ENCODE results near the gene TPK1.

TPK1 gene

GRCh38 chr7:144632724-144633123 is 203.1 kb downstream of the TPK1 start:
- Histone ChIP-seq H2AK5ac (ENCODE audit: low read length, severe bottlenecking) (no peak overlapping the region), H2BK12ac (ENCODE audit: low read length in 2 of 2) (no peak overlapping the region), H3K9ac (ENCODE audit: low read length) (no peak overlapping the region), H3K9me3 (ENCODE audit: control insufficient read depth, low read length) (peaks cover 6% of the 10 kb centered on the region), H2BK15ac (ENCODE audit: low read depth, poor library complexity, severe bottlenecking) (no peak overlapping the region), H3K79me1 (replicated peaks; ENCODE audit: low read length, poor library complexity, severe bottlenecking) (no peaks in the 10 kb centered on the region), H3K27ac (ENCODE audit: low read length, poor library complexity, severe bottlenecking) (no peak overlapping the region), H2AFZ (ENCODE audit: low read depth, low read length) (no peak overlapping the region), H3K27me3 (ENCODE audit: control insufficient read depth in 1 of 2, insufficient read depth in 1 of 2, low read length in 2 of 2) (no peaks in the 10 kb centered on the region), H3K14ac (ENCODE audit: low read length in 2 of 2) (no peak overlapping the region), H3K23ac (ENCODE audit: low read length in 2 of 2) (no peak overlapping the region), H4K8ac (ENCODE audit: low read length) (no peak overlapping the region), H4K91ac (ENCODE audit: low read length) (no peak overlapping the region), H2BK5ac (ENCODE audit: low read depth, low read length, poor library complexity, severe bottlenecking) (no peak overlapping the region), H3K4ac (ENCODE audit: low read depth in 1 of 2, low read length in 2 of 2) (no peak overlapping the region), H3K18ac (ENCODE audit: low read depth in 1 of 2, low read length in 2 of 2) (no peak overlapping the region), H3K4me1 (ENCODE audit: control insufficient read depth, insufficient read depth, low read depth, low read length) (no peaks in the 10 kb centered on the region), H3K36me3 (ENCODE audit: control insufficient read depth in 1 of 2, insufficient read depth in 2 of 2, low read depth in 1 of 2, low read length in 2 of 2) (no peaks in the 10 kb centered on the region), H2BK120ac (ENCODE audit: low read depth, low read length) (no peak overlapping the region), H3K4me2 (ENCODE audit: low read length, poor library complexity, severe bottlenecking) (no peak overlapping the region), H3K4me3 (ENCODE audit: insufficient read depth in 1 of 2, low read depth in 1 of 2, low read length in 2 of 2) (no peak overlapping the region)
- no peak for DNase-seq
- no CpG with 5 or more reads among the region's 2 CpGs for WGBS

GRCh38 chr7:144629598-144629997 is 206.3 kb downstream of the TPK1 start:
- H3K23ac ChIP-seq (ENCODE audit: low read length in 2 of 2) = no peak overlapping the region
- no peak overlapping the region for H3K27ac ChIP-seq (ENCODE audit: low read length, poor library complexity, severe bottlenecking)
- H3K4me2 ChIP-seq (ENCODE audit: low read length, poor library complexity, severe bottlenecking) = no peak overlapping the region
- no peak overlapping the region for H3K14ac ChIP-seq (ENCODE audit: low read length in 2 of 2)
- no peak overlapping the region for H2BK120ac ChIP-seq (ENCODE audit: low read depth, low read length)
- no peaks in the 10 kb centered on the region for H3K36me3 ChIP-seq (ENCODE audit: control insufficient read depth in 1 of 2, insufficient read depth in 2 of 2, low read depth in 1 of 2, low read length in 2 of 2)
- H2BK15ac ChIP-seq (ENCODE audit: low read depth, poor library complexity, severe bottlenecking) = no peak overlapping the region
- no peak overlapping the region for H3K4me3 ChIP-seq (ENCODE audit: insufficient read depth in 1 of 2, low read depth in 1 of 2, low read length in 2 of 2)
- no peak overlapping the region for H3K18ac ChIP-seq (ENCODE audit: low read depth in 1 of 2, low read length in 2 of 2)
- no peaks in the 10 kb centered on the region for H3K27me3 ChIP-seq (ENCODE audit: control insufficient read depth in 1 of 2, insufficient read depth in 1 of 2, low read length in 2 of 2)
- H2BK5ac ChIP-seq (ENCODE audit: low read depth, low read length, poor library complexity, severe bottlenecking) = no peak overlapping the region
- H4K91ac ChIP-seq (ENCODE audit: low read length) = no peak overlapping the region
- no peak overlapping the region for H2AK5ac ChIP-seq (ENCODE audit: low read length, severe bottlenecking)
- H2BK12ac ChIP-seq (ENCODE audit: low read length in 2 of 2) = no peak overlapping the region
- no peaks in the 10 kb centered on the region for H3K79me1 ChIP-seq (replicated peaks; ENCODE audit: low read length, poor library complexity, severe bottlenecking)
- no peak overlapping the region for H2AFZ ChIP-seq (ENCODE audit: low read depth, low read length)
- no peak overlapping the region for H4K8ac ChIP-seq (ENCODE audit: low read length)
- no peak overlapping the region for H3K4ac ChIP-seq (ENCODE audit: low read depth in 1 of 2, low read length in 2 of 2)
- no peak for DNase-seq
- peaks cover 6% of the 10 kb centered on the region for H3K9me3 ChIP-seq (ENCODE audit: control insufficient read depth, low read length)
- H3K4me1 ChIP-seq (ENCODE audit: control insufficient read depth, insufficient read depth, low read depth, low read length) = no peaks in the 10 kb centered on the region
- H3K9ac ChIP-seq (ENCODE audit: low read length) = no peak overlapping the region

- Histone ChIP-seq H2AFZ (ENCODE audit: low read depth, low read length) (no peak overlapping the region), H3K4ac (ENCODE audit: low read depth in 1 of 2, low read length in 2 of 2) (no peak overlapping the region), H2BK15ac (ENCODE audit: low read depth, poor library complexity, severe bottlenecking) (no peak overlapping the region), H3K18ac (ENCODE audit: low read depth in 1 of 2, low read length in 2 of 2) (no peak overlapping the region), H2BK5ac (ENCODE audit: low read depth, low read length, poor library complexity, severe bottlenecking) (no peak overlapping the region), H3K4me3 (ENCODE audit: insufficient read depth in 1 of 2, low read depth in 1 of 2, low read length in 2 of 2) (no peak overlapping the region), H2BK120ac (ENCODE audit: low read depth, low read length) (no peak overlapping the region), H3K4me2 (ENCODE audit: low read length, poor library complexity, severe bottlenecking) (no peak overlapping the region), H2BK12ac (ENCODE audit: low read length in 2 of 2) (no peak overlapping the region), H3K4me1 (ENCODE audit: control insufficient read depth, insufficient read depth, low read depth, low read length) (no peaks in the 10 kb centered on the region), H4K91ac (ENCODE audit: low read length) (no peak overlapping the region), H3K9me3 (ENCODE audit: control insufficient read depth, low read length) (peaks cover 6% of the 10 kb centered on the region), H4K8ac (ENCODE audit: low read length) (no peak overlapping the region), H3K23ac (ENCODE audit: low read length in 2 of 2) (no peak overlapping the region), H3K9ac (ENCODE audit: low read length) (no peak overlapping the region), H3K14ac (ENCODE audit: low read length in 2 of 2) (no peak overlapping the region), H3K27me3 (ENCODE audit: control insufficient read depth in 1 of 2, insufficient read depth in 1 of 2, low read length in 2 of 2) (no peaks in the 10 kb centered on the region), H3K36me3 (ENCODE audit: control insufficient read depth in 1 of 2, insufficient read depth in 2 of 2, low read depth in 1 of 2, low read length in 2 of 2) (no peaks in the 10 kb centered on the region), H3K27ac (ENCODE audit: low read length, poor library complexity, severe bottlenecking) (no peak overlapping the region), H2AK5ac (ENCODE audit: low read length, severe bottlenecking) (no peak overlapping the region), H3K79me1 (replicated peaks; ENCODE audit: low read length, poor library complexity, severe bottlenecking) (no peaks in the 10 kb centered on the region)
- DNase-seq = no peak
- 78% methylated on average over 6 of the region's 6 CpGs for WGBS
Measured at GRCh38 chr7:144629011-144629410, 206.8 kb downstream of the TPK1 start.

GRCh38 chr7:144628176-144628575 is 207.7 kb downstream of the TPK1 start:
- Histone ChIP-seq H3K79me1 (replicated peaks; ENCODE audit: low read length, poor library complexity, severe bottlenecking) (no peaks in the 10 kb centered on the region), H3K9ac (ENCODE audit: low read length) (no peak overlapping the region), H2AFZ (ENCODE audit: low read depth, low read length) (no peak overlapping the region), H3K4me2 (ENCODE audit: low read length, poor library complexity, severe bottlenecking) (no peak overlapping the region), H3K4me1 (ENCODE audit: control insufficient read depth, insufficient read depth, low read depth, low read length) (no peaks in the 10 kb centered on the region), H3K14ac (ENCODE audit: low read length in 2 of 2) (no peak overlapping the region), H3K27me3 (ENCODE audit: control insufficient read depth in 1 of 2, insufficient read depth in 1 of 2, low read length in 2 of 2) (no peaks in the 10 kb centered on the region), H3K18ac (ENCODE audit: low read depth in 1 of 2, low read length in 2 of 2) (no peak overlapping the region), H3K4me3 (ENCODE audit: insufficient read depth in 1 of 2, low read depth in 1 of 2, low read length in 2 of 2) (no peak overlapping the region), H2BK12ac (ENCODE audit: low read length in 2 of 2) (no peak overlapping the region), H3K23ac (ENCODE audit: low read length in 2 of 2) (no peak overlapping the region), H3K27ac (ENCODE audit: low read length, poor library complexity, severe bottlenecking) (no peak overlapping the region), H2BK5ac (ENCODE audit: low read depth, low read length, poor library complexity, severe bottlenecking) (no peak overlapping the region), H4K91ac (ENCODE audit: low read length) (no peak overlapping the region), H3K36me3 (ENCODE audit: control insufficient read depth in 1 of 2, insufficient read depth in 2 of 2, low read depth in 1 of 2, low read length in 2 of 2) (no peaks in the 10 kb centered on the region), H3K4ac (ENCODE audit: low read depth in 1 of 2, low read length in 2 of 2) (no peak overlapping the region), H2BK120ac (ENCODE audit: low read depth, low read length) (no peak overlapping the region), H2BK15ac (ENCODE audit: low read depth, poor library complexity, severe bottlenecking) (no peak overlapping the region), H2AK5ac (ENCODE audit: low read length, severe bottlenecking) (no peak overlapping the region), H3K9me3 (ENCODE audit: control insufficient read depth, low read length) (peaks cover 6% of the 10 kb centered on the region), H4K8ac (ENCODE audit: low read length) (no peak overlapping the region)
- WGBS = 61% methylated on average over 1 of the region's 2 CpGs
- no peak for DNase-seq

All from mesenchymal stem cell (in vitro differentiated cells and primary cell).